Measurements from ENCODE around the gene ESYT2. TPM values are rescaled to one million over a fixed set of nuclear protein-coding genes. Genes with fewer than 3 reads are reported as not detected.

ESYT2 gene
- total and polyA plus RNA-seq, 7 experiments from 2014 or later: 46.3 to 129 (median 112) TPM

DNA sequence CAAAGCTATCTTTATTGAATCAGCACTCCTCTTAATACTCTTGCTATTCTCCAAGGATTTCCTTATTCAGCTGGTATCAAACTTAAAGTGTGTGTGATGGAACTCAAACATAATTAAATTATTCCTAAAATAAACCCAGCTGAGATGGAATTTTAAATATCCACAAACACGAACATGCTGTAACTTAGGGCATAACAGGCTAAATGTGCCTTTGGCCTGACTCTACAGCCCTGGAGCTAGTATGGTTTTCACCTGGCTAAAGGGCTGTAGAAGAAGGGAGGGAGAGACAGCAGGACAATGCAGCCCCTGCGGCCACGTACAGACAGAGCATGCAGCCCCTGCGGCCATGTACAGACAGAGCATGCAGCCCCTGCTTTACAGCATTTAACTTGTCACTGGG is 34.0 kb downstream of the ESYT2 start:
- Histone ChIP-seq H3K27ac (ENCODE audit: low read depth, low read length) (no peak overlapping the region), H3K4me1 (ENCODE audit: control insufficient read depth in 2 of 2, insufficient read depth in 2 of 2, low read length in 2 of 2) (peaks cover 0 to 3% of the 10 kb centered on the region in 2 donors), H3K9me3 (ENCODE audit: control insufficient read depth in 2 of 3, low read length in 3 of 3) (no peaks in the 10 kb centered on the region), H3K27me3 (ENCODE audit: control insufficient read depth in 2 of 2, insufficient read depth in 2 of 2, low read length in 2 of 2) (no peaks in the 10 kb centered on the region), H3K36me3 (ENCODE audit: control insufficient read depth in 2 of 3, insufficient read depth in 3 of 3, low read length in 3 of 3) (peaks cover 22 to 72% (median 23%) of the 10 kb centered on the region in 3 experiments), H3K4me3 (ENCODE audit: low read length) (no peak overlapping the region)
- POLR2A ChIA-PET: interaction anchor here (0.6 to 1.7 kb wide), 6 partner anchors 12 to 55 kb away, joined by 3 to 6 read pairs (median 4); partner anchors contain the start of gene ESYT2
- DNase-seq: no peak
- H3K36me3 Mint-ChIP-seq: peaks cover 14 to 55% (median 33%) of the 10 kb centered on the region in 5 donors
- H3K27me3 Mint-ChIP-seq: no peaks in the 10 kb centered on the region
- intact Hi-C loops (cut with micrococcal nuclease): loop anchor here in 1 of 2 donors (2.0 kb wide), 1 partner anchor 16 kb away; no protein-coding TSS in a partner anchor
- no peaks in the 10 kb centered on the region for H3K9me3 Mint-ChIP-seq
- H3K4me3 Mint-ChIP-seq: no peak overlapping the region
- peaks cover 18 to 31% (median 19%) of the 10 kb centered on the region in 7 donors for H3K4me1 Mint-ChIP-seq
- peak overlapping the region in 2 of 9 donors; percentile 21 to 63 for H3K27ac Mint-ChIP-seq
- ATAC-seq: no peak
- CTCF ChIA-PET: no interaction called here

DNA sequence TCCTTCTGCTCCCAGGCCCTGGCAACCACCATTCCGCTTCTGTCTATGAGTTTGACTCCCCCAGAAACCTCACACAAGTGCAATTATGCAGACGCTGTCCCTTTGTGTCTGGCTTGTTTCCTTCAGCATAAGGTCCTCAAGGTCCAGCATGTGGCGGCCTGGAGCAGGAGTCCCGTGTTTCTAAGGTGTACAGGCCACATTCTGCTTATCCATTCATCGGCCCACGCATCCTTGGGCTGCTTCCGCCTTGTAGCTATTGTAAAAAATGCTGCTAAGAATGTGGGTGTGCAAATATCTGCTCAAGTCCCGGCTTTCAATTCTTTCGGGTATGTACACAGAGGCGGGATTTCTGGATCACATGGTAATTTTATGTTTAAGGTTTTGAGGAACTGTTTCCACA is 38.2 kb downstream of the ESYT2 start:
- no peak overlapping the region for H3K4me3 ChIP-seq (ENCODE audit: low read length)
- DNase-seq (no peak), ATAC-seq (no peak)
- H3K4me1 Mint-ChIP-seq: peaks cover 4 to 23% (median 7%) of the 10 kb centered on the region in 7 donors
- H3K27me3 ChIP-seq (ENCODE audit: control insufficient read depth in 2 of 2, insufficient read depth in 2 of 2, low read length in 2 of 2): no peaks in the 10 kb centered on the region
- intact Hi-C loops (cut with micrococcal nuclease): no loop called here
- no peak overlapping the region for H3K27ac ChIP-seq (ENCODE audit: low read depth, low read length)
- H3K27me3 Mint-ChIP-seq: no peaks in the 10 kb centered on the region
- H3K36me3 Mint-ChIP-seq: peaks cover 12 to 61% (median 31%) of the 10 kb centered on the region in 5 donors
- peak overlapping the region in 6 of 9 donors; percentile 5 to 74 (median 28) for H3K27ac Mint-ChIP-seq
- CTCF ChIA-PET: no interaction called here
- H3K9me3 Mint-ChIP-seq: no peaks in the 10 kb centered on the region
- no peak overlapping the region for H3K4me3 Mint-ChIP-seq
- H3K4me1 ChIP-seq (ENCODE audit: control insufficient read depth in 2 of 2, insufficient read depth in 2 of 2, low read length in 2 of 2): no peaks in the 10 kb centered on the region
- POLR2A ChIA-PET: interaction anchor here (1.1 kb wide), 1 partner anchor 73 kb away, joined by 3 read pairs; no protein-coding TSS in a partner anchor
- H3K36me3 ChIP-seq (ENCODE audit: control insufficient read depth in 2 of 3, insufficient read depth in 3 of 3, low read length in 3 of 3): peaks cover 19 to 81% (median 27%) of the 10 kb centered on the region in 3 experiments
- H3K9me3 ChIP-seq (ENCODE audit: control insufficient read depth in 2 of 3, low read length in 3 of 3): no peaks in the 10 kb centered on the region

DNA sequence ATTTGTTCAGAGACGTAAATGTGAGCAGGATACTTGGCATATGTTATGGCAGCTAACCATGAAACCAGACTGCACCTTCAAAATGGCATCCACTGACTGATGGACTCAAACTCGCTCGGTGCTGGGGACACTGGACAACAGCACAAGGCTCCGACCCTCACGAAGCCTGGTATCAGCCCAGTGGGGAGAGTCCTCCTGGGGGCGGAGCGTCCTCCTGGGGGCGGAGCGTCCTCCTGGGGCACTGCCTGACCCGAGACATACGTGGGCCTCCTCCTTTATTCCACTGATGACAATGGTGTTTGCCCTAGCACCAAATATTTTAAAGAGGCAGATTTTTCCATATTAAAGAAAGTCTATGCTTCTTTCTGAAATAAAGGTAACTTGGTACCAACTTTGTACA is 39.5 kb downstream of the ESYT2 start:
- H3K27me3 ChIP-seq (ENCODE audit: control insufficient read depth in 2 of 2, insufficient read depth in 2 of 2, low read length in 2 of 2): no peaks in the 10 kb centered on the region
- Mint-ChIP-seq H3K4me1 (peaks cover 4 to 16% (median 7%) of the 10 kb centered on the region in 7 donors), H3K27ac (peak overlapping the region in 3 of 9 donors; percentile 9 to 85 (median 51))

DNA sequence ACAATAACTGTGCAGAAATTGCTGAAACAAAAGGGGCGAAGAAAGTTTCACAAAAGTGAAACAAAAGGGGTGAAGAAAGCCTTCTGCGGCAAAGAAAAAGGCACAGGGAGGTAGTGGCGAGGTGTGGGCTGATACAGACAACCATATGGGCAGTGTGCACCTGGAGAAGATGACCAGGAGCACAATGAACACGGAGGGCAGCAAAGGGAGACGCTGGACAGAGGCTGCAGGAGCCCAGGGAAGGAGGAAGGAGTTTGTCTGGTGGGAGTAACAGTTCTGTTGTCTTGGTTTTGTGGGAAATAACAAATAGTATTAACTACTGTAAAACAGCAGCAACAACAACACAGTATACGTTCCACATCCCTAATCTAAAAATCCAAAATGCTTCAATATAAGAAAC is 42.4 kb downstream of the ESYT2 start:
- Histone ChIP-seq H3K27me3 (ENCODE audit: control insufficient read depth in 2 of 2, insufficient read depth in 2 of 2, low read length in 2 of 2) (no peaks in the 10 kb centered on the region), H3K4me1 (ENCODE audit: control insufficient read depth in 2 of 2, insufficient read depth in 2 of 2, low read length in 2 of 2) (peaks cover 0 to 15% of the 10 kb centered on the region in 2 donors), H3K9me3 (ENCODE audit: control insufficient read depth in 2 of 3, low read length in 3 of 3) (no peaks in the 10 kb centered on the region), H3K36me3 (ENCODE audit: control insufficient read depth in 2 of 3, insufficient read depth in 3 of 3, low read length in 3 of 3) (peaks cover 11 to 72% (median 23%) of the 10 kb centered on the region in 3 experiments), H3K27ac (ENCODE audit: low read depth, low read length) (no peak overlapping the region), H3K4me3 (ENCODE audit: low read length) (no peak overlapping the region)
- POLR2A ChIA-PET: interaction anchor here (0.7 kb wide), 2 partner anchors 32 to 88 kb away, joined by 3 read pairs; no protein-coding TSS in a partner anchor
- intact Hi-C loops (cut with micrococcal nuclease): loop anchor here in 1 of 2 donors (1.0 to 2.0 kb wide), 2 partner anchors 8 to 14 kb away; no protein-coding TSS in a partner anchor
- CTCF ChIA-PET: interaction anchor here (1.4 to 1.6 kb wide), 3 partner anchors 37 to 190 kb away, joined by 3 to 5 read pairs (median 4); no protein-coding TSS in a partner anchor
- H3K27ac Mint-ChIP-seq: peak overlapping the region in 8 of 9 donors; percentile 13 to 78 (median 26)
- ATAC-seq (no peak), DNase-seq (no peak)
- H3K9me3 Mint-ChIP-seq: no peaks in the 10 kb centered on the region
- peaks cover 3 to 21% (median 7%) of the 10 kb centered on the region in 7 donors for H3K4me1 Mint-ChIP-seq
- H3K4me3 Mint-ChIP-seq: no peak overlapping the region
- H3K27me3 Mint-ChIP-seq: no peaks in the 10 kb centered on the region
- peaks cover 12 to 41% (median 18%) of the 10 kb centered on the region in 5 donors for H3K36me3 Mint-ChIP-seq

More for the DNA sequence above, 39.5 kb downstream of the ESYT2 start:
- peak; percentile 33 for ATAC-seq
- peaks cover 12 to 60% (median 31%) of the 10 kb centered on the region in 5 donors for H3K36me3 Mint-ChIP-seq
- ChIA-PET POLR2A (interaction anchor here (1.1 kb wide), 1 partner anchor 74 kb away, joined by 3 read pairs; no protein-coding TSS in a partner anchor), CTCF (no interaction called here)
- no peak overlapping the region for H3K4me3 Mint-ChIP-seq
- Histone ChIP-seq H3K4me3 (ENCODE audit: low read length) (no peak overlapping the region), H3K4me1 (ENCODE audit: control insufficient read depth in 2 of 2, insufficient read depth in 2 of 2, low read length in 2 of 2) (no peaks in the 10 kb centered on the region), H3K27ac (ENCODE audit: low read depth, low read length) (no peak overlapping the region), H3K36me3 (ENCODE audit: control insufficient read depth in 2 of 3, insufficient read depth in 3 of 3, low read length in 3 of 3) (peaks cover 13 to 71% (median 23%) of the 10 kb centered on the region in 3 experiments), H3K9me3 (ENCODE audit: control insufficient read depth in 2 of 3, low read length in 3 of 3) (no peaks in the 10 kb centered on the region)
- intact Hi-C loops (cut with micrococcal nuclease): no loop called here
- H3K9me3 Mint-ChIP-seq: no peaks in the 10 kb centered on the region
- H3K27me3 Mint-ChIP-seq: no peaks in the 10 kb centered on the region
- DNase-seq: no peak

DNA sequence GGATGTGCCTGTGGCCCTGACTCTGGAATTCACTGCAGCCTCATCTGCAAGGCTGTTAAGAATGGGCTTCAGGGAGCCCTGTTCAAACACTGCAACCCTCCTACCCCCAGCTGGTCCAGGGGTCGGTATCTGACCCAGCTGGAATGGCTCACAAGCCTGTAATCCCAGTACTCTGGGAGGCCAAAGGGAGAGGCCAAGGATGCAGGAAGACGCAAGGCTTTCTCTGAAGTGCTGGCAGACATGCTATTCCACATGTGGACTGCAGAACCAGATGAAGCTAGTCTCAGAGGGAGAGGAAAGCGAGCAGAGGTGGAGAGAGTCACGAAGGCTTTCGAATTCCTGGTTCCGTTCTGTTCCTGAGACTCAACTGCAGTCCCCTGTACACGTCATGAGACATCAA is 45.0 kb downstream of the ESYT2 start:
- H3K4me1 Mint-ChIP-seq: peaks cover 2 to 16% (median 8%) of the 10 kb centered on the region in 7 donors
- intact Hi-C loops (cut with micrococcal nuclease): loop anchor here in 1 of 2 donors (5.0 kb wide), 1 partner anchor 193 kb away; no protein-coding TSS in a partner anchor
- no peaks in the 10 kb centered on the region for H3K9me3 Mint-ChIP-seq
- H3K27ac Mint-ChIP-seq: peak overlapping the region in 2 of 9 donors; percentile 22 to 54
- Histone ChIP-seq H3K27me3 (ENCODE audit: control insufficient read depth in 2 of 2, insufficient read depth in 2 of 2, low read length in 2 of 2) (no peaks in the 10 kb centered on the region), H3K9me3 (ENCODE audit: control insufficient read depth in 2 of 3, low read length in 3 of 3) (no peaks in the 10 kb centered on the region), H3K27ac (ENCODE audit: low read depth, low read length) (no peak overlapping the region), H3K4me3 (ENCODE audit: low read length) (no peak overlapping the region), H3K36me3 (ENCODE audit: control insufficient read depth in 2 of 3, insufficient read depth in 3 of 3, low read length in 3 of 3) (peaks cover 13 to 65% (median 24%) of the 10 kb centered on the region in 3 experiments), H3K4me1 (ENCODE audit: control insufficient read depth in 2 of 2, insufficient read depth in 2 of 2, low read length in 2 of 2) (peaks cover under 1 to 28% of the 10 kb centered on the region in 2 donors)
- CTCF ChIA-PET: interaction anchor here (1.0 to 1.9 kb wide), 2 partner anchors 29 to 38 kb away, joined by 3 to 5 read pairs; no protein-coding TSS in a partner anchor
- POLR2A ChIA-PET: interaction anchor here (0.6 to 1.7 kb wide), 4 partner anchors 15 to 45 kb away, joined by 3 to 5 read pairs (median 4); partner anchors contain the start of gene ESYT2
- ATAC-seq (peak; percentile 4), DNase-seq (no peak)
- H3K27me3 Mint-ChIP-seq: no peaks in the 10 kb centered on the region
- no peak overlapping the region for H3K4me3 Mint-ChIP-seq
- peaks cover 0 to 20% (median 7%) of the 10 kb centered on the region in 5 donors for H3K36me3 Mint-ChIP-seq

DNA sequence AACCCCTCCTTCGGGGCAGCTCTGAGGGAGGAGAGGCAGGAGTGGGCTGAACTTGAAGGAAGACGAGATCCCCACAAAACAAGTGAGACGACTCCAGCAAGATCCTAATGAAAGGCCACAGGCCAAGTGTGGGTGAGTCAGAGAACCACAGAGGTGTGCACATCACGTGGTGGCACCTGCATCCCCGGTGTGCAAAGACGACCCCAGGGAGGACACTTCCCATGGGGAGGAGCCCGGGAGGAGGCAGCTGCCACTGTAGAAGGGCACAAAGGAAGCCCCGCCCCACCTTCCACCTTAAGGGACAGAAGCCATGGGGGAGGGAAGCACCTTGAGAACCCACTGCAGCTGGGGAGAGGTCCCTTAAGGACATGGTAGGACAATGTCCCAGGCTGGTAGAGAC is 45.7 kb downstream of the ESYT2 start:
- Histone ChIP-seq H3K27me3 (ENCODE audit: control insufficient read depth in 2 of 2, insufficient read depth in 2 of 2, low read length in 2 of 2) (no peaks in the 10 kb centered on the region), H3K27ac (ENCODE audit: low read depth, low read length) (peak overlapping the region; percentile 25), H3K4me3 (ENCODE audit: low read length) (no peak overlapping the region), H3K4me1 (ENCODE audit: control insufficient read depth in 2 of 2, insufficient read depth in 2 of 2, low read length in 2 of 2) (peaks cover 3 to 34% of the 10 kb centered on the region in 2 donors), H3K36me3 (ENCODE audit: control insufficient read depth in 2 of 3, insufficient read depth in 3 of 3, low read length in 3 of 3) (peaks cover 13 to 61% (median 24%) of the 10 kb centered on the region in 3 experiments), H3K9me3 (ENCODE audit: control insufficient read depth in 2 of 3, low read length in 3 of 3) (no peaks in the 10 kb centered on the region)
- intact Hi-C loops (cut with micrococcal nuclease): loop anchor here (1.0 to 5.0 kb wide), 4 partner anchors 46 to 194 kb away; partner anchors contain the start of gene ESYT2 (in 1 of the 2)
- H3K4me1 Mint-ChIP-seq: peaks cover 2 to 16% (median 10%) of the 10 kb centered on the region in 7 donors
- H3K4me3 Mint-ChIP-seq: no peak overlapping the region
- ATAC-seq (peak; percentile 33), DNase-seq (peak in 1 of 9 donors; percentile 29)
- ChIA-PET CTCF (interaction anchor here (0.9 to 1.9 kb wide), 5 partner anchors 28 to 192 kb away, joined by 3 to 5 read pairs (median 3); no protein-coding TSS in a partner anchor), POLR2A (interaction anchor here (0.6 to 1.7 kb wide), 8 partner anchors 15 to 46 kb away, joined by 3 to 5 read pairs (median 3); partner anchors contain the start of gene ESYT2)
- peaks cover 4 to 24% (median 12%) of the 10 kb centered on the region in 5 donors for H3K36me3 Mint-ChIP-seq
- H3K9me3 Mint-ChIP-seq: no peaks in the 10 kb centered on the region
- no peaks in the 10 kb centered on the region for H3K27me3 Mint-ChIP-seq
- H3K27ac Mint-ChIP-seq: no peak overlapping the region
